Heart right ventricle (tissue), 16 donors: Measurements from ENCODE around the gene NF1. TPM values are rescaled to one million over a fixed set of nuclear protein-coding genes. Genes with fewer than 3 reads are reported as not detected.

Experiments
- ATAC-seq, 8 donors: fragments of 200-7000 bp; cut with Tn5 transposase; one replicate each; pipeline ENCODE4 v1.9.1; 2020; ENCODE audit warnings: mild to moderate bottlenecking in 8 of 8, moderate library complexity in 8 of 8, moderate number of reproducible peaks in 1 of 8
- DNase-seq, 2 donors: peaks; one replicate each; pipeline ENCODE4 v3.0.0-alpha.2; 2020
- H3K27ac ChIP-seq, 10 donors: fragments of 200-600 bp; sonication (generic) in 2 of 10; one replicate each; pipeline versions ENCODE4 v1.5.0 to v1.8.0; 2020 to 2022; ENCODE audit warnings: mild to moderate bottlenecking in 3 of 10
- H3K27me3 ChIP-seq, 7 donors: fragments of 200-600 bp; one replicate each; pipeline ENCODE4 v1.8.0; 2021 to 2022; ENCODE audit warnings: mild to moderate bottlenecking in 2 of 7
- H3K36me3 ChIP-seq, 9 donors: fragments of 200-600 bp; sonication (generic) in 1 of 9; one replicate each; pipeline versions ENCODE4 v1.5.0 to v1.8.0; 2020 to 2022; ENCODE audit warnings: mild to moderate bottlenecking in 2 of 9
- H3K4me1 ChIP-seq, 9 donors: fragments of 200-600 bp; sonication (generic) in 1 of 9; one replicate each; pipeline versions ENCODE4 v1.5.0 to v1.8.0; 2020 to 2022; ENCODE audit warnings: mild to moderate bottlenecking in 4 of 9
- H3K4me3 ChIP-seq, 10 donors: fragments of 200-600 bp; sonication (generic) in 2 of 10; one replicate each; pipeline versions ENCODE4 v1.5.0 to v1.8.0; 2020 to 2022; ENCODE audit warnings: mild to moderate bottlenecking in 7 of 10, moderate library complexity in 2 of 10
- H3K9me3 ChIP-seq, 11 donors: fragments of 200-600 bp in 10 of 11; sonication (generic) in 2 of 11; one replicate each; pipeline versions ENCODE4 v1.5.0 to v1.8.0; 2013 to 2022; ENCODE audit warnings: mild to moderate bottlenecking in 2 of 11, control low read depth in 1 of 11, moderate library complexity in 1 of 11
- WGBS, 2 donors: extraction: QIAGEN DNeasy Blood & Tissue Kit; methylation state at CpG; one replicate each; pipeline ENCODE4 v1.1.7; 2013; ENCODE audit warnings: inconsistent platforms in 1 of 2; 5-methylcytosine and 5-hydroxymethylcytosine counted together
- intact Hi-C, 10 donors: fragments of 100-400 bp; cut with DNase I; formaldehyde crosslinking; loops; one replicate each; pipeline versions ENCODE4 v1.11.1 to v1.14.2; 2022
- polyA plus RNA-seq, 2 donors: library from polyadenylated mRNA; stranded (reverse); fragments of 200-250 nt; gene quantifications; one replicate each; pipeline ENCODE4 v1.2.3, GENCODE V29; 2013
- total RNA-seq, 10 donors: library from RNA; stranded (reverse); fragmentation: NEBNext Ultra II Directional in 3 of 10; extraction: Animal tissue kit (Norgen Biotek cat#: 25700) in 3 of 10; gene quantifications; one replicate each; pipeline versions ENCODE4 v1.2.1 to v1.2.4, GENCODE V29; 2021 to 2023
- TF ChIP-seq, protein P1 (sequence below), 9 donors: fragments of 200-600 bp; sonication (generic) in 2 of 9; IDR thresholded peaks; one replicate each; pipeline versions ENCODE4 v1.5.0 to v1.8.0; 2021 to 2022; ENCODE audit warnings: antibody characterized with exemption in 9 of 9, mild to moderate bottlenecking in 5 of 9, moderate library complexity in 1 of 9
- donor health status: Arrhythmogenic right ventricular cardiomyopathy.
- donor health status: ischemic (EF 13 %, LVEDD 7.1; RV severe dilation, severe dysfunction).
- donor health status: healthy with polysubstance abuse.
- donor health status: DM: no; HTN: yes; CAD: no.
- donor health status: DM: no; HTN: no; CAD: no.
- donor health status: ischemic (EF 25% LVEDD 6.9; RV normal size, moderate dysfunction).
- donor health status: ischemic (EF 25% LVEDD 5.7; RV mildly dilated, moderate dysfunction).
- donor health status: healthy.
- donor health status: DM: yes; HTN: yes; CAD: no.
- donor health status: Ischemic cardiomyopathy.
- donor health status: ischemic (EF 35%, LVEDD 5.7; RV mildly dilated, moderate dysfunction).
- donor health status: nonischemic (EF 11% LVEDD 7.7; RV severe dilation, severe dysfunction).
- donor health status: DM: yes; HTN: yes; CAD: no.
- donor health status: PGD.
- donor health status: ischemic (EF 29% LVEDD 5.4; RV normal size, mild dysfunction).
- donor health status: nonischemic (EF 23%, LVEDD 6.1; RV moderate dilation, normal function).

The NF1 gene
- total and polyA plus RNA-seq, 12 donors = 4.2 to 71.0 (median 54.6) TPM

DNA sequence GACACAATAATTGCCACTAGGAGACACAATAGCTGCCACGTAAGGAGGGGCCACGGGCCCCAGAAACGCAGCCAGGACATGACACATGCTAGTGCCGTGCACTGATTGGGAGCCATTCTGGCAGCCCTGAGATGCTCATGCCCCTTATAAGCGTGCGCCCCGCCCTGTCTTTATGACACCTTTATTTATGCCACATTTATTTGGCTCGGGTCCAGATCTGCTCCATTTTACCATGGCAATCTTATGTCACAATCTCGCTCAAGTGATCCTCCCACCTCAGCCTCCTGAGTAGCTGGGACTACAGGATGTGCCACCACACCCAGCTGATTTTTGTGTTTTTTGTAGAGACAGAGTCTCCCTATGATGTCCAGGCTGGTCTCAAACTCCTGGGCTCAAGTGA is 43.8 kb upstream of the NF1 start:
- Histone ChIP-seq H3K4me1 (peaks cover 0 to 25% (median 8%) of the 10 kb centered on the region in 9 donors), H3K4me3 (no peak overlapping the region), H3K27ac (peak overlapping the region in 1 of 10 donors; percentile 67), H3K36me3 (no peaks in the 10 kb centered on the region), H3K27me3 (no peaks in the 10 kb centered on the region), H3K9me3 (no peaks in the 10 kb centered on the region)
- WGBS, 2 donors = 96 to 97% methylated on average over 9 of the region's 9 CpGs
- ATAC-seq (no peak), DNase-seq (no peak)
- TF ChIP-seq, protein P1, sequence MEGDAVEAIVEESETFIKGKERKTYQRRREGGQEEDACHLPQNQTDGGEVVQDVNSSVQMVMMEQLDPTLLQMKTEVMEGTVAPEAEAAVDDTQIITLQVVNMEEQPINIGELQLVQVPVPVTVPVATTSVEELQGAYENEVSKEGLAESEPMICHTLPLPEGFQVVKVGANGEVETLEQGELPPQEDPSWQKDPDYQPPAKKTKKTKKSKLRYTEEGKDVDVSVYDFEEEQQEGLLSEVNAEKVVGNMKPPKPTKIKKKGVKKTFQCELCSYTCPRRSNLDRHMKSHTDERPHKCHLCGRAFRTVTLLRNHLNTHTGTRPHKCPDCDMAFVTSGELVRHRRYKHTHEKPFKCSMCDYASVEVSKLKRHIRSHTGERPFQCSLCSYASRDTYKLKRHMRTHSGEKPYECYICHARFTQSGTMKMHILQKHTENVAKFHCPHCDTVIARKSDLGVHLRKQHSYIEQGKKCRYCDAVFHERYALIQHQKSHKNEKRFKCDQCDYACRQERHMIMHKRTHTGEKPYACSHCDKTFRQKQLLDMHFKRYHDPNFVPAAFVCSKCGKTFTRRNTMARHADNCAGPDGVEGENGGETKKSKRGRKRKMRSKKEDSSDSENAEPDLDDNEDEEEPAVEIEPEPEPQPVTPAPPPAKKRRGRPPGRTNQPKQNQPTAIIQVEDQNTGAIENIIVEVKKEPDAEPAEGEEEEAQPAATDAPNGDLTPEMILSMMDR (IDR thresholded peaks at IDR 0.05) = no peak
- intact Hi-C loops = no loop called here

DNA sequence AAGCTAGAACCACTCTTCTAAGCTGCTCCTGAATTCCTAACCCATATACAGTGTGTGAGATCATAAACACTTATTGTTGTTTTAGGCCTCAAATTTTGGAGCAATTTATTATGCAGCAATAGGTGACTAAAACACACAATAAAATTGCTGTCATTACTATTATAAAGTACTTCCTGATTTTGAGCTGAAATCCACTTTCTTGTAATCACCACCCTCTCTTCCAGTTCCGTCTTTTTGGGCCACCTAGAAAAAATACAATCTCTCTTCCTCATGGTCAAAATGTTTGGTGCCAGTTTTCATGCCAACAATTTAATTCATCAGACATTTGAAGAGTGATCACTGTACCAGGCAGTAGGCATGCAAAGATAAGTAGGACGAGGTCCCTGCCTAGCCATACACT is 43.3 kb upstream of the NF1 start:
- Histone ChIP-seq H3K27me3 (no peaks in the 10 kb centered on the region), H3K4me1 (peaks cover 0 to 25% (median 8%) of the 10 kb centered on the region in 9 donors), H3K36me3 (no peaks in the 10 kb centered on the region), H3K9me3 (no peaks in the 10 kb centered on the region), H3K27ac (peak overlapping the region in 4 of 10 donors; percentile 35 to 67 (median 40)), H3K4me3 (no peak overlapping the region)
- peak in 1 of 8 donors; percentile 18 for ATAC-seq
- 87 to 89% methylated on average over 2 of the region's 2 CpGs for WGBS, 2 donors
- TF ChIP-seq, protein P1 (IDR thresholded peaks at IDR 0.05) = no peak
- intact Hi-C loops = no loop called here
- no peak for DNase-seq

- Histone ChIP-seq H3K36me3 (no peaks in the 10 kb centered on the region), H3K9me3 (no peaks in the 10 kb centered on the region), H3K4me3 (no peak overlapping the region), H3K4me1 (peaks cover 0 to 25% (median 8%) of the 10 kb centered on the region in 9 donors), H3K27me3 (no peaks in the 10 kb centered on the region), H3K27ac (peak overlapping the region in 6 of 10 donors; percentile 5 to 67 (median 38))
- WGBS, 2 donors = 53 to 65% methylated on average over 9 of the region's 9 CpGs
- peak; percentile 88 to 95 (median 90) for ATAC-seq
- peak; percentile 29 to 49 for DNase-seq
- intact Hi-C loops = no loop called here
- TF ChIP-seq, protein P1 (IDR thresholded peaks at IDR 0.05) = no peak
Observed at GRCh38 chr17:31052187-31052889, 42.4 kb upstream of the NF1 start.

GRCh38 chr17:31053071-31053470 is 41.7 kb upstream of the NF1 start:
- no peak for ATAC-seq
- intact Hi-C loops = no loop called here
- Histone ChIP-seq H3K27ac (peak overlapping the region in 2 of 10 donors; percentile 41 to 67), H3K27me3 (no peaks in the 10 kb centered on the region), H3K4me1 (peaks cover 0 to 25% (median 8%) of the 10 kb centered on the region in 9 donors), H3K9me3 (no peaks in the 10 kb centered on the region), H3K4me3 (no peak overlapping the region), H3K36me3 (no peaks in the 10 kb centered on the region)
- TF ChIP-seq, protein P1 (IDR thresholded peaks at IDR 0.05) = no peak
- WGBS, 2 donors = 87 to 96% methylated on average over 4 of the region's 4 CpGs
- no peak for DNase-seq
